ENCODE measurements around the gene ANKMY2. TPM values are rescaled to one million over a fixed set of nuclear protein-coding genes. Genes with fewer than 3 reads are reported as not detected.
"Not testable (repeated sequence)": the region's sequence is repeated elsewhere in the genome, so short reads cannot be mapped to it uniquely, and the experiment has no call there.

Gene ANKMY2
- 1 to 10 TPM; 5.7 to 7.1 (median 5.7) TPM for total RNA-seq

GRCh38 chr7:16645593-16646471 is at the start of gene ANKMY2, which contains the start of gene BZW2:
ANKMY2 (minus strand) TSS chr7:16645754; CDS start chr7:16645573, 181 bp downstream.
BZW2 (plus strand) TSS chr7:16646181; CDS start chr7:16665444, 19,263 bp downstream.
- DNase-seq (peak; percentile 88), ATAC-seq (peak; percentile 92)
- peaks cover 20% of the 10 kb centered on the region for H3K36me3 Mint-ChIP-seq (ENCODE audit: insufficient read depth)
- peaks cover 57% of the 10 kb centered on the region for H3K4me1 Mint-ChIP-seq (ENCODE audit: low read depth)
- H3K27me3 Mint-ChIP-seq (ENCODE audit: low read depth): no peaks in the 10 kb centered on the region
- peak within 1 kb of the TSS; percentile 94 for H3K4me3 Mint-ChIP-seq
- H3K9me3 Mint-ChIP-seq: no peaks in the 10 kb centered on the region

DNA sequence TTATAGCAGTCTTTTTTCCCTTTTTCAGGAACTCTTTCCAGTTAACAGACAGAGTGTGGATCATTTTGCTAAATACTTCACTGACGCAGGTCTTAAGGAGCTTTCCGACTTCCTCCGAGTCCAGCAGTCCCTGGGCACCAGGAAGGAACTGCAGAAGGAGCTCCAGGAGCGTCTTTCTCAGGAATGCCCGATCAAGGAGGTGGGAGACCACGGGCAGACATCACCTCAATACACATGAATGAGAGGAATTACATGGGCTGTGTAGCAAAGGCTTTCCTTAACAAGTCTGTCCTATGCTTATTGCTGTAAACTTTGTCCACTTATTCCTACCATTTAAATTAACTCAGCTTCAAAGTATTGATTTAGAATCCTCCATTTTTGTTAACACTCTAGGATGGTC is 49.3 kb upstream of the ANKMY2 start:
- H3K9me3 Mint-ChIP-seq: no peaks in the 10 kb centered on the region
- H3K27me3 Mint-ChIP-seq (ENCODE audit: low read depth): no peaks in the 10 kb centered on the region
- H3K4me1 Mint-ChIP-seq (ENCODE audit: low read depth): no peaks in the 10 kb centered on the region
- peaks cover 68% of the 10 kb centered on the region for H3K36me3 Mint-ChIP-seq (ENCODE audit: insufficient read depth)
- no peak for DNase-seq
- no peak overlapping the region for H3K4me3 Mint-ChIP-seq
- no peak for ATAC-seq

GRCh38 chr7:16693601-16694318 is 48.2 kb upstream of the ANKMY2 start:
- Mint-ChIP-seq H3K9me3 (no peaks in the 10 kb centered on the region), H3K4me1 (ENCODE audit: low read depth) (no peaks in the 10 kb centered on the region), H3K4me3 (no peak overlapping the region), H3K36me3 (ENCODE audit: insufficient read depth) (peaks cover 60% of the 10 kb centered on the region), H3K27me3 (ENCODE audit: low read depth) (no peaks in the 10 kb centered on the region)
- DNase-seq (no peak), ATAC-seq (no peak)

GRCh38 chr7:16691241-16691640 is 45.7 kb upstream of the ANKMY2 start:
- Mint-ChIP-seq H3K9me3 (no peaks in the 10 kb centered on the region), H3K36me3 (ENCODE audit: insufficient read depth) (peaks cover 51% of the 10 kb centered on the region), H3K4me3 (no peak overlapping the region), H3K27me3 (ENCODE audit: low read depth) (no peaks in the 10 kb centered on the region), H3K4me1 (ENCODE audit: low read depth) (no peaks in the 10 kb centered on the region)
- DNase-seq: no peak
- ATAC-seq: no peak

GRCh38 chr7:16688249-16688648 is 42.7 kb upstream of the ANKMY2 start:
- H3K27me3 Mint-ChIP-seq (ENCODE audit: low read depth): no peaks in the 10 kb centered on the region
- no peak overlapping the region for H3K4me3 Mint-ChIP-seq
- peaks cover 18% of the 10 kb centered on the region for H3K4me1 Mint-ChIP-seq (ENCODE audit: low read depth)
- H3K36me3 Mint-ChIP-seq (ENCODE audit: insufficient read depth): peaks cover 50% of the 10 kb centered on the region
- ATAC-seq (peak; percentile 58 to 65), DNase-seq (no peak)
- H3K9me3 Mint-ChIP-seq: no peaks in the 10 kb centered on the region

- peaks cover 45% of the 10 kb centered on the region for H3K36me3 Mint-ChIP-seq (ENCODE audit: insufficient read depth)
Measured at GRCh38 chr7:16685535-16685934, 40.0 kb upstream of the ANKMY2 start.

GRCh38 chr7:16684935-16685334 is 39.4 kb upstream of the ANKMY2 start:
- no peaks in the 10 kb centered on the region for H3K9me3 Mint-ChIP-seq
- ATAC-seq: no peak
- peaks cover 47% of the 10 kb centered on the region for H3K36me3 Mint-ChIP-seq (ENCODE audit: insufficient read depth)
- no peak for DNase-seq
- no peak overlapping the region for H3K4me3 Mint-ChIP-seq
- no peaks in the 10 kb centered on the region for H3K27me3 Mint-ChIP-seq (ENCODE audit: low read depth)
- H3K4me1 Mint-ChIP-seq (ENCODE audit: low read depth): peaks cover 18% of the 10 kb centered on the region

More at GRCh38 chr7:16685535-16685934, 40.0 kb upstream of the ANKMY2 start:
- DNase-seq (no peak), ATAC-seq (no peak)
- Mint-ChIP-seq H3K4me1 (ENCODE audit: low read depth) (peaks cover 18% of the 10 kb centered on the region), H3K27me3 (ENCODE audit: low read depth) (no peaks in the 10 kb centered on the region), H3K9me3 (no peaks in the 10 kb centered on the region), H3K4me3 (no peak overlapping the region)

DNA sequence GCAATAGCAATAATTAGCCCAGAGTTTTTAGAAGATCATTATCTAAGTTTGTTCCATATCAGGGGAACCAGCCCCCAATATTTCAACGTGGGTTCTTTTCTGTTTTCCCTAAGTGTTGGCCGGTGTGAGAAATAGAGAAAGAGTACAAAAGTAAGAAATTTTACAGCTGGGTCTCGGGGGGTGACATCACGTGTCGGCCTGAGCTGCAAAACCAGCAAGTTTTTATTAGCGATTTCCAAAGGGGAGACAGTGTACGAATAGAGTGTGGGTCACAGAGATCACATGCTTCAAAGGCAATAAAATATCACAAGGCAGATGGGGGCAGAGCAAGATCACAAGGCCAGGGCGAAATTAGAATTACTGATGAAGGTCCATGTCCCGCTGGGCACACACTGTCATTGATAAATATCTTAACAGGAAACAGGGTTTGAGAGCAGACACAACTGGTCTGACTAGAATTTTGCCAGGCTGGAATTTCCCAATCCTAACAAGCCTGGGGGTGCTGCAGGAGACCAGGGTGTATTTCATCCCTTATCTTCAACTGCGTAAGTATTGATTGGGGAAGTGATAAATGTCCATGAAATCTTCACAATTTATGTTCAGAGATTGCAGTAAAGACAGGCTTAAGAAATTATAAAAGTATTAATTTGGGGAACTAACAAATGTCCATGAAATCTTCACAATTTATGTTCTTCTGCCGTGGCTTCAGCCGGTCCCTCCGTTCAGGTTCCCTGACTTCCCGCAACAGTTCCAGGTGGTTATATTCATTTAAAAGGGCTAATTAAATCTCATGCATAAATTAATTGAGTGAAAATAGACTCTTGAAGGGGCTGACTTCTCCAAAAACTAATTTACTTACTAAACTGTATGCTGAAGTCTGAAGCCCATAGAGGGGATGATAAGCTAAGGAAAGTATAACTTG is 33.4 kb upstream of the ANKMY2 start:
- not testable (repeated sequence) for H3K4me1 Mint-ChIP-seq (ENCODE audit: low read depth); H3K4me3 Mint-ChIP-seq; ATAC-seq; H3K27me3 Mint-ChIP-seq (ENCODE audit: low read depth); H3K9me3 Mint-ChIP-seq; DNase-seq
- H3K36me3 Mint-ChIP-seq (ENCODE audit: insufficient read depth): peaks cover 56% of the 10 kb centered on the region

DNA sequence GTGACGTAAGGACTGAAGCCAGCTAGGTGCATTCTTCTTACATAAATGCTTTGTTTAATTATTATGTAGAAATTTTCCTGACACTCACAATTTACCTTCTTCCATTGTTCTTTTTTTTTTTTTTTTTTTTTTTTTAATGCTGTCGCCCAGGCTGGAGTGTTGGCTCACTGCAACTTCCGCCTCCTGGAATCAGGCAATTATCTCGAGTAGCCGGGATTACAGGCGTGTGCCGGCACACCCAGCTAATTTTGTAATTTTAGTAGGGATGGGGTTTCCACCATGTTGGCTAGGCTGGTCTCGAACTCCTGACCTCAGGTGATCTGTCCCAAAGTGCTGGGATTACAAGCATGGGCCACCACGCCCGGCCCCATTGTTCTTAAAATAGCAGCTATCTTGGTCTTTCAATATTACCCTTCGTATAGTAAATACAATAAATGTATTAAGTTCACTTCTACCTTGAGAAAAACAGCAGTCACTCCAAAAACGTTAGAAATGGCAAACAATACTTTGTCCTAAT is 32.5 kb upstream of the ANKMY2 start:
- Mint-ChIP-seq H3K4me1 (ENCODE audit: low read depth) (no peaks in the 10 kb centered on the region), H3K36me3 (ENCODE audit: insufficient read depth) (peaks cover 52% of the 10 kb centered on the region), H3K9me3 (no peaks in the 10 kb centered on the region), H3K4me3 (no peak overlapping the region), H3K27me3 (ENCODE audit: low read depth) (no peaks in the 10 kb centered on the region)
- DNase-seq: no peak
- no peak for ATAC-seq

DNA sequence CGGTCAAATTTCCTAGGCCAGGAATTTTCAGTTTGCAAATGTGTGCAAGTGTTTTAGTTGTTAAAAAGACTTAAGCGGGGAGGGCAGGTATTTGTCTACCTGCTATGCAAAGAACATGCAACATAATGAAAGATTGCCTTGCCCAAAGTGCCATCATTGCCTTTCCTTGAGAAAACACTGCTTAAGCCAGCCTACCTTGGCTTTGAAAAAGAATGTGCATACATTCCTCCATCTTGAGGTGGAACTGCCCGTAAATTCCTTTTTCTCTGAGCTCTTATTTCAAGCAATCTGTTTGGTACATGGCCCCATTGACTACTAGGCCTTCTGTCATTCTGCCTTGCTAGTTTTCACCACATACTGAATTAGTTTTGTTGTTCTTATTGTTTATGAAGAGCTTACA is 29.7 kb upstream of the ANKMY2 start:
- Mint-ChIP-seq H3K4me1 (ENCODE audit: low read depth) (peaks cover 9% of the 10 kb centered on the region), H3K9me3 (no peaks in the 10 kb centered on the region), H3K36me3 (ENCODE audit: insufficient read depth) (peaks cover 53% of the 10 kb centered on the region), H3K4me3 (no peak overlapping the region), H3K27me3 (ENCODE audit: low read depth) (no peaks in the 10 kb centered on the region)
- no peak for ATAC-seq
- DNase-seq: no peak

DNA sequence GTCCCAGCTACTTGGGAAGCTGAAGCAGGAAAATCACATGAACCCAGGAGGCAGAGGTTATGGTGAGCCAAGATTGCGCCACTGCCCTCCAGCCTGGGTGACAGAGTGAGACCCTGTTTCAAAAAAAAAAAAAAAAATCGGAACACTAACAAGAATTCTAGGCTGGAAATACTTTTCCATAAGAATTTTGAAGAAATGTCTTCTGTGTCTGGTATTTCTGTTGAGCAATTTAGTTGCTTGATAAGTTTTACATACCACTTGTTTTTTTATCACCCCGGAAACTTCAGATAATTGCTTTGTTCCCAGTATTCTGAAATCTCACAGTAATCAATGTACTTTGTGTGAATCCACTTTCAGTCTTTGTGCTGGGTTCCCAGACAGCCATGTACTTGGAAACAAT is 26.3 kb upstream of the ANKMY2 start:
- Mint-ChIP-seq H3K4me3 (no peak overlapping the region), H3K36me3 (ENCODE audit: insufficient read depth) (peaks cover 53% of the 10 kb centered on the region), H3K9me3 (no peaks in the 10 kb centered on the region), H3K4me1 (ENCODE audit: low read depth) (peaks cover 18% of the 10 kb centered on the region), H3K27me3 (ENCODE audit: low read depth) (no peaks in the 10 kb centered on the region)
- ATAC-seq (no peak), DNase-seq (no peak)

DNA sequence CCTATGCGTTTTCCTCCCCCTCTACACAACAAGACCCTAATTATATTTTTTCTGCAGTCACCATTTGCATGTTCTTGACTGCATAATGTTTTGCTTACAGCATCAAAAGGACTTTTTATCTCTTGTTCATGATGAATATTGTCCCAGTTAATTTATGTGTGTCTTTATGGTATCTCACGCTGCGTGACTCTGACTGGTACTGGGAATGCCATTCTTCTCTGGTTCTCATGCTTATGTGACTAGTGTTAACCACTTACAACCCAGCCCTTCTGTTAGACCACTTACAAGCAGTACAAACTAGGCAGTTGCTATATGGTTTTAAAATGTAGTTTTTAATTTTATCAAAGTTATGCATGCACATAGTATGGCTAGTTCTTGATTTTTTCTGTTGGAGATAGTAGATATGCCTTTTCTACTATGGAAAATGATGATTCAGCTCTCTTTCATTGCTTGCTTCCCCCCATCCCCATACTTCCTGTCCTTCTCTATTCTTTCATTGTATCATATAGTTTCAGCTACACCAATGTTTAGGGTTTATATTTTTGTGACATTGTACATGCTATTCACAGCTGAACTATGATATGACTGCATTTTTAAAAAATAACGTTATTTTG is 25.3 kb upstream of the ANKMY2 start:
- Mint-ChIP-seq H3K4me3 (no peak overlapping the region), H3K27me3 (ENCODE audit: low read depth) (no peaks in the 10 kb centered on the region), H3K4me1 (ENCODE audit: low read depth) (peaks cover 18% of the 10 kb centered on the region), H3K36me3 (ENCODE audit: insufficient read depth) (peaks cover 50% of the 10 kb centered on the region), H3K9me3 (no peaks in the 10 kb centered on the region)
- ATAC-seq (no peak), DNase-seq (no peak)

DNA sequence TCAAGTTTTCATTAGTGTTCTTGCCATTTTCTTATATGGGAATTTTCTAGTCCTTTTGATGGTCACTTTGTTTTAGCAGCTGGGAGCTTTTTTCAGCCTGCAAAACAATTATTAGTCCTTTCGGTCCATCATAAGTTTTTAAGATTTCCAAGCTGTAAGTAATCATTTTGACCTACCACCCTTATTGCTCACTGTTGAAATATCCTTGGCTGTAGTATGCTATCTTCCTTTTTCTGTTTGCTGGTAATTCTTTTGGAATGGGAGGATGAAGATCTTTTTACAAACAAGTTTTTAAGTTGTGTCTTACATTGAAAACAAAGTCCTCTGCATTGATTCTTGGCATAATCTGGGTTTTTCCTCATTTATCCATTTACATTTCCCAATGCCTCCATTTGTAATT is 24.5 kb upstream of the ANKMY2 start:
- Mint-ChIP-seq H3K27me3 (ENCODE audit: low read depth) (no peaks in the 10 kb centered on the region), H3K9me3 (no peaks in the 10 kb centered on the region), H3K4me3 (no peak overlapping the region), H3K4me1 (ENCODE audit: low read depth) (peaks cover 20% of the 10 kb centered on the region), H3K36me3 (ENCODE audit: insufficient read depth) (peaks cover 50% of the 10 kb centered on the region)
- DNase-seq (no peak), ATAC-seq (no peak)

Measured in activated T-cell treated with anti-CD3 and anti-CD28 coated beads, Interleukin-2, amount 50 U/mL, for 4 hours (primary cell).